GM18502 (cell line): ENCODE measurements around the gene SSC5D.

Source experiments
- ATAC-seq: cut with Tn5 transposase; IDR thresholded peaks from one replicate; pipeline ENCODE4 v1.9.1; 2021; ENCODE audit warnings: mild to moderate bottlenecking; ENCODE audit not compliant: unreplicated experiment, poor library complexity

Gene SSC5D

DNA sequence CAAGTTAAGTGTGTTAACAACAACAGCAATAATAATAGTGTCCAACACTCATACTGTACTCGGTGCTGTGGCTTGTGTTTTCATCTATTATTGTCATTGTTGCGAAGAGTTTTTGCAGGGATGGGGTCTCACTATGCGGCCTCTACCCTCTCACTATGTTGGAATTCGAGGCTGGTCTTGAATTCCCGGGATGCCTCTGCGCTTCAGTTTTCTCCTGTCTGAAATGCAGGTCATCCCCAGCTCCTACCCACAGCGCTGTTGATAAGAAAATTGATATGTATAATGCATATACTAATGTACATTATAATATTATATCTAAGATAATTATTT is 62.0 kb downstream of the SSC5D start:
- no peak for ATAC-seq

DNA sequence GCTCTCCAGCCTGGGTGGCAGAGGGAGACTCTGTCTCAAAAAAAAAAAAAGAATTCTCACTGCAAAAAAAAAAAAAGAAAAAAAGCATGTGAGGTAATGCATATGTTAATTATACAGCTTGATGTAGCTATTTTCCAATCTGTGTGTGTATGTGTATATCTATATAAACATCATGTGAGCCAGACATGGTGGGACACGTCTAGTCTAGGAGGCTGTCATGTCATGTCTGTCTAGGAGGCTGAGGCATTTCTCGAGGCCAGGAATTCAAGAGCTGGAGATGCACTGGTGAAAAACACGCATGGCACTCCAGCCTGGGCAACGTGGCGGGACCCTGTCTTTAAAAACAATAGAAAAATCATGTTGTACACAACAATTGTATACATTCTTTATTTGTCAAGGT is 64.0 kb downstream of the SSC5D start:
- no peak for ATAC-seq

DNA sequence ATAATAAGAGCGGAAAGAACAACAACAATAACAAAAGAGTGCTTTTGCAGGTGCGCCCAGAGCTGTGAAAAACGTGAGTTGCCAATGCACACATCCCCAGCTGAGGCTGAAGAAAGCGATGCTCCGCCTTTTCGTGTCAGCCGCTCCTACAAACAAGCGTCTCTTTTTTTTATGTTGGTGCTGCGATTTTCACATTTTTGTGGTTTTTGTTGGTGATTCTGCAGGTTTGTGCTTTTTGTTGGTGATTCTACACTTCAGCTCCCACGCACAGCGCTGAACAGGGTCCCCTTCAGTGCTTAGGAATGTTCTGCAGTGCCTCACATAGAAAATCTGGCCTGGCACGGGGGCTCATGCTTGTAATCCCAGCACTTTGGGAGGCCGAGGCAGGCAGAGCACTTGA is 64.4 kb downstream of the SSC5D start:
- no peak for ATAC-seq

DNA sequence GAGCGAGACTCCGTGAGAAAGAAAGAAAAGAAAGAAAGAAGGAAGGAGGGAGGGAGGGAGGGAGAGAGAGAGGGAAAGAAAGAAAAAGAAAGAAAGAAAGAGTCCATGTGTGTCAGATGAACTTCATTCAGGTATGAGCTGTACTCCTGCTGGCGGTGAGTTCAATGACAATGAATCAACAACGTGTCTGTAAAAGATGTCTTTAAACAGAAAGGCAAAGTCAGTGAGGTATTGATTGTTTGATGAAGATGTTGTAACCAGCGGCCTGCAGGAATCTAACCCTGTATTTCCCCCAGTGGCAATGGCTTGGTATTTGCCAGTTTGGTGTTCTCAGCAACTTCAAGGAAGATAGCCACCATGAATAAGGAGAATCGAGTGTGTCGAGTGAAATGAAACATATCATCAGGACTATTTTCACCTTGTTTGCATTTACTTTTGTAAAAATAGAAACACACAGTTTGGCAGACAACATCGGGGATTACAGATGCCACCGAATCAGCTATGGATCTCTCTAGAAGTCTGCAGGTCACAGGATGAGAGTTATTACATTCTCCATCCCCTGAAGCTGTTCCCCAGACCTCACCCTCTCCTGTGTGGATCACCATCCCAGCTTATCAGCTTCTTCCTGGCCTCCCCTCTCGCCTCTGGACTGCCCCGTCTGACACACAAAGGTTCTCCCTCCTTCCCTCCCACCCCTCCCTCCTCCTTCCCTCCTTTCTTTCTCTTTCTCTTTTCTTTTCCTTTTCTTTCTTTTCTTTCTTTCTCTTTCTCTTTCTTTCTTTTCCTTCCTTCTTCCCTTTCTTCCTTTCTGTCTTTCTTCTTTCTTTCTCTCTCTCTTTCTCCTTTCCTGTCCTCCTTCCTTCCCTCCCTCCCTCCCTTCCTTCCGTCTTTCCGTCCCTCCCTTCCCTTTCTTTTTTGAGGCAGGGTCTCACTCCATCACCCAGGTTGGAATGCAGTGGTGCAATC is 65.3 kb downstream of the SSC5D start:
- no peak for ATAC-seq

DNA sequence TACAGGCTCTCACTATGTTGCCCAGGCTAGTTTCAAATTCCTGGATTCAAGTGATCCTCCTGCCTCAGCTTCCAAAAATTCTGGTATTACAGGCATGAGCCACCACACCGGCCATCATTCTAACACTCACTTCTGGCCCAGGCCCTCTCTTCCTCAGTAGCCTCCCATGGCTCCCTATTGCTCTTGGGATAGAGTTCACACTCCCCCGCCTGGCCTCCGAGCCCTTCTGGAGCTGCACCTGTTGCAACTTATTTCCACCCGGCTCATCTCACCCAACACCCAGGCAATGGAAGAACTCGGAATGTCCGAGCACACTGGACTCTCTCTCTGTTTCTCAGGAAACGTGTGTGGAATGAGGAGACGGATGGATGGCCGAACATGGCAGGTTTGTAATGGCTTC is 66.1 kb downstream of the SSC5D start:
- no peak for ATAC-seq

DNA sequence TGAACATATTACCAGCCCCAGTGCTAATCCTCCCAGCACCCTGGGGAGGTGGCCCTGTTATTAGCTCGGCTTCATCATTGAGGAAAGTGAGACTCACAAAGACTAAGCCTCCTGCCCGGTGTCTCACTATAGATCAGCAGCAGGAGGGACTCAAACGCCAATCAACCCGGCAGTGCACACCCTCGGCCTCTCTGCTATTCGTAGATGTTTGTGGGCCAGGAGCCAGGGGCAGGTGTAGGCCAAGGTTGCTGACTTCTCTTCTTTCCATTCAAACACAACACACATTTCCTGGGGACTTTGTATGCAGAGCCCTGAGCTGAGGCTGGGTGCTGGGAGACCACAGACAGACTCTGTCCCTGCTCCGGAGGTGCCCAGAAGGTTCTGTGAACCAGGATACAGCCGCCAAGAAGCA is 66.5 kb downstream of the SSC5D start:
- ATAC-seq = no peak

DNA sequence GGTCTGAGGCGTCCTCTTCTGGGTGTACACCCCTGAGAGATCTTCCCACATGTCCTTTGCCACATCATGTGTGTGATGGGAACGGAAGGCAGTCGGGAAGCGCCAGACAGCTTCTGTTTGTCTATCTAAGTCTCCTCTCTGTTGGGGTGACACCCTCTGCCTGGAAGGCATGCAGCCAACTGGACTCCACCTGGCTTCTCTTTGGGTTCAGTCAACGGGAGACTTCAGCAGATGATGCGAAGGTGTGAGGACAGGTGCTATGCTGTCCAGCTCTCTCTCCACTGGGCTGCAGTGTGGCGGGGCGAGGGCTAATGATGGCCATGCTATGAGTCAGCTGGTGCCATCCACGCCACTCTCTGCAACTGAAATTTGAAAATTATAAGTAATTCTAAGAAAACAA is 71.4 kb downstream of the SSC5D start:
- ATAC-seq = no peak

DNA sequence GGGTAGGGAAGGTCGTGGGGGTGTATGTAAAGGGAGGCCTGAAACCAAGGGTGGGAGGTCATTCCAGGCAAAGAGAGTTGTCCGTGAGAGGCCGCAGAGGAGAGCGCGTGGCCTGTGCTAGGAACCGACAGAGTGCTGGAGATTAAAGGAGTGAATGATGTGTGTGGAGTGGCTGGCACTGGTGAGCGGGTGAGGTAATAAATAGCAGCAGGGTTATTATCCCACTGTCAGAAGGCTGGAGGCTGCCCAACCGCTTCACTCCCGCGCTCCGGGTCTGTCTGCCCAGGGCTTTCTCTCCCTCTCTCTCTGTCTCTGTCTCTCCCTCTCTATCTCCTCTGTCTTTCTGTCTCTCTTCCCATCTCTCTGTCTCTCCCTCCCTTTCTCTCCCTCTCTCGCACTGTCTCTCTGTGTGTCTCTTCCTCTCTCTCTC is 75.0 kb downstream of the SSC5D start:
- no peak for ATAC-seq

DNA sequence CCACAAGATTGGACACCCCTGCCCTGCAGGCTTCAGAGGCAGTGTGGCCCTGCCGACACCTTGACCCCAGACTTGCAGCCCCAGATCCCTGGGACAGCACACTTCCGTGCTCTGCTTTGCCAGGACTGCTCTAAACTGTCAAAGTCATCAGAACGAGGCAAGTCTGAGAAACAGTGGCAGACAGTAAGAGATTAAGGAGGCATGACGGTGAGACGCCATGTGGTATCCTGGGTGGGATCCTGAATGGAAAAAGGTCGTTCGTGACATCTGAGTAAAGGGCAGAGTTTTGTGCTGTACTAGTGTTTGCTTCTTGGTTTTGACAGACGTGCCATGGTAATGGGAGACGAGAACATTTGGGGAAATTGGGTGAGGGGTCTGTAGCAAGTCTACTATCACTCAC is 78.6 kb downstream of the SSC5D start:
- no peak for ATAC-seq

DNA sequence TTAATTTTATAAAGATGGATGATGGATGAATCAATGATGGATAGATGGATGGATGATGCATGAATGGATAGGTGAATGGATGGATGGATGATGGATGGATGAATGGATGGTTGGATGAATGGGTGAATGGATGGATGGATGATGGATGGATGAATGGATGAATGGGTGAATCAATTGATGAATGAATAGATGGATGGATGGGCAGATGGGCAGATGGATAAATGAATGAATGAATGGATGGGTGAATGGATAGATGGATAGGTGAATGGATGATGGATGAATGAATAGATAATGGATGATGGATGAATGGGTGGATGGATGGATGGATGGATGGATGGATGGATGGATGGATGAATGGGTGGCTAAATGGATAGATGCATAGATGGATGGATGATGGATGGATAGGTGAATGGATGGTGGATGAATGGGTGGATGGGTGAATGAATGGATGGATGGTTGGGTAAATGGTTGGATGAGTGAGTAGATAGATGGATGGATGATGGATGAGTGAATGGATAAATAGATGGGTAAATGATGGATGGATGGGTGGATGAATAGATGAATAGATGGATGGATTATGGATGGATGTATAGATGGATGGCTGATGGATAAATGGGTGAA is 79.6 kb downstream of the SSC5D start:
- no peak for ATAC-seq
